H9 (cell line): ENCODE measurements around the gene MTA1. TPM values are rescaled to one million over a fixed set of nuclear protein-coding genes. Genes with fewer than 3 reads are reported as not detected.

Experiments used
- DNase-seq: peaks from one replicate; pipeline ENCODE4 v3.0.0-alpha.2; 2017
- H2AFZ ChIP-seq: one replicate; pipeline ENCODE4 v1.6.1; 2013; ENCODE audit warnings: mild to moderate bottlenecking, low read length, control low read depth, moderate library complexity
- H2AK5ac ChIP-seq: 2 replicates; pipeline ENCODE4 v1.6.1; 2013; ENCODE audit warnings: low read length, control low read depth, mixed read lengths; ENCODE audit not compliant: insufficient read length
- H2BK120ac ChIP-seq: one replicate; pipeline ENCODE4 v1.6.1; 2013; ENCODE audit warnings: low read depth, mild to moderate bottlenecking, low read length, control low read depth, inconsistent platforms; ENCODE audit not compliant: poor library complexity, severe bottlenecking
- H2BK12ac ChIP-seq: 2 replicates; pipeline ENCODE4 v1.6.1; 2013; ENCODE audit warnings: low read length, control low read depth, mixed read lengths, low read depth; ENCODE audit not compliant: insufficient read length
- H2BK15ac ChIP-seq: 2 replicates; pipeline ENCODE4 v1.6.1; 2013; ENCODE audit warnings: low read depth, low read length, control low read depth
- H2BK20ac ChIP-seq: one replicate; pipeline ENCODE4 v1.6.1; 2013; ENCODE audit warnings: low read depth, mild to moderate bottlenecking, low read length, control low read depth, inconsistent platforms; ENCODE audit not compliant: poor library complexity, severe bottlenecking
- H2BK5ac ChIP-seq: 2 replicates; pipeline ENCODE4 v1.6.1; 2013; ENCODE audit warnings: low read length, control low read depth, mixed read lengths; ENCODE audit not compliant: insufficient read length
- H3K14ac ChIP-seq: 2 replicates; pipeline ENCODE4 v1.6.1; 2013; ENCODE audit warnings: low read length, control low read depth; ENCODE audit not compliant: insufficient read depth
- H3K18ac ChIP-seq: 2 replicates; pipeline ENCODE4 v1.6.1; 2013; ENCODE audit warnings: low read depth, mild to moderate bottlenecking, mixed read lengths, low read length, control low read depth; ENCODE audit not compliant: insufficient read length
- H3K23ac ChIP-seq: 2 replicates; pipeline ENCODE4 v1.6.1; 2013; ENCODE audit warnings: low read length, control low read depth, mixed read lengths, low read depth; ENCODE audit not compliant: insufficient read length
- H3K23me2 ChIP-seq: 2 replicates; pipeline ENCODE4 v1.6.1; 2013; ENCODE audit warnings: low read depth, mild to moderate bottlenecking, mixed read lengths, low read length, control low read depth; ENCODE audit not compliant: insufficient read length, poor library complexity, severe bottlenecking
- H3K27ac ChIP-seq: 2 replicates; pipeline ENCODE4 v1.5.1; 2013; ENCODE audit warnings: low read length, control low read depth, mixed read lengths, low read depth; ENCODE audit not compliant: insufficient read length
- H3K27me3 ChIP-seq: 2 replicates; pipeline ENCODE4 v1.6.1; 2013; ENCODE audit warnings: low read length, control low read depth, inconsistent platforms; ENCODE audit not compliant: insufficient read depth
- H3K4ac ChIP-seq: 2 replicates; pipeline ENCODE4 v1.6.1; 2013; ENCODE audit warnings: low read depth, mild to moderate bottlenecking, control low read depth, inconsistent platforms, low read length, moderate library complexity
- H3K4me1 ChIP-seq: 2 replicates; pipeline ENCODE4 v1.6.1; 2013; ENCODE audit warnings: low read length, control low read depth, inconsistent platforms; ENCODE audit not compliant: insufficient read depth
- H3K4me2 ChIP-seq: 2 replicates; pipeline ENCODE4 v1.6.1; 2013; ENCODE audit warnings: low read length, control low read depth, mixed read lengths; ENCODE audit not compliant: insufficient read length, insufficient read depth
- H3K56ac ChIP-seq: 2 replicates; pipeline ENCODE4 v1.6.1; 2013; ENCODE audit warnings: low read depth, mild to moderate bottlenecking, mixed read lengths, low read length, control low read depth; ENCODE audit not compliant: insufficient read length
- H3K79me1 ChIP-seq: 2 replicates; pipeline ENCODE4 v1.6.1; 2013; ENCODE audit warnings: low read depth, mild to moderate bottlenecking, moderate library complexity, low read length, control low read depth, inconsistent platforms; ENCODE audit not compliant: insufficient read depth, poor library complexity, severe bottlenecking
- H3K79me2 ChIP-seq: 2 replicates; pipeline ENCODE4 v1.6.1; 2013; ENCODE audit warnings: low read length, control low read depth, inconsistent platforms; ENCODE audit not compliant: insufficient read depth
- H3K9ac ChIP-seq: 2 replicates; pipeline ENCODE4 v1.6.1; 2013; ENCODE audit warnings: low read length, control low read depth, mixed read lengths; ENCODE audit not compliant: insufficient read length; ENCODE audit errors: extremely low read depth
- H3K9me3 ChIP-seq: one replicate; pipeline ENCODE4 v1.6.1; 2013; ENCODE audit warnings: low read depth, low read length, inconsistent platforms; ENCODE audit not compliant: control insufficient read depth
- H3T11ph ChIP-seq: one replicate; pipeline ENCODE4 v1.6.1; 2013; ENCODE audit warnings: mild to moderate bottlenecking, low read length, control low read depth, inconsistent platforms
- H4K20me1 ChIP-seq: one replicate; pipeline ENCODE4 v1.6.1; 2013; ENCODE audit not compliant: control insufficient read depth, insufficient read length, insufficient read depth
- H4K5ac ChIP-seq: 2 replicates; pipeline ENCODE4 v1.6.1; 2013; ENCODE audit warnings: low read depth, mild to moderate bottlenecking, mixed read lengths, low read length, control low read depth; ENCODE audit not compliant: insufficient read length
- H4K8ac ChIP-seq: replicated peaks from 2 replicates; pipeline ENCODE4 v1.6.1; 2013; ENCODE audit warnings: low read length, control low read depth, mixed read lengths, low read depth; ENCODE audit not compliant: insufficient read length
- H4K91ac ChIP-seq: 2 replicates; pipeline ENCODE4 v1.6.1; 2013; ENCODE audit warnings: low read depth, mild to moderate bottlenecking, moderate library complexity, mixed read lengths, low read length, control low read depth; ENCODE audit not compliant: insufficient read length
- H3K27ac Mint-ChIP-seq, 3 experiments: 2 replicates in 2 of 3; 3 replicates in 1 of 3; pipeline ENCODE4 v1.8.0; 2020 to 2021; ENCODE audit warnings: mixed read lengths in 3 of 3, mild to moderate bottlenecking in 1 of 3, moderate library complexity in 1 of 3
- H3K27me3 Mint-ChIP-seq: 2 replicates; pipeline ENCODE4 v1.8.0; 2021; ENCODE audit warnings: low read depth, mild to moderate bottlenecking, moderate library complexity, mixed read lengths
- H3K36me3 Mint-ChIP-seq, 3 experiments: 2 replicates in 2 of 3; 3 replicates in 1 of 3; pipeline ENCODE4 v1.8.0; 2020 to 2021; ENCODE audit warnings: low read depth in 3 of 3, mixed read lengths in 3 of 3; ENCODE audit not compliant: insufficient read depth in 1 of 3
- H3K4me1 Mint-ChIP-seq, 2 experiments: 2 replicates each; pipeline ENCODE4 v1.8.0; 2020; ENCODE audit warnings: mixed read lengths in 2 of 2
- H3K4me3 Mint-ChIP-seq, 2 experiments: 2 replicates in 1 of 2; 3 replicates in 1 of 2; pipeline ENCODE4 v1.8.0; 2020 to 2021; ENCODE audit warnings: mild to moderate bottlenecking in 2 of 2, mixed read lengths in 2 of 2, moderate library complexity in 1 of 2
- H3K9me3 Mint-ChIP-seq, 2 experiments: 2 replicates in 1 of 2; 3 replicates in 1 of 2; pipeline ENCODE4 v1.8.0; 2020; ENCODE audit warnings: mild to moderate bottlenecking in 2 of 2, mixed read lengths in 2 of 2, moderate library complexity in 1 of 2
- CTCF ChIP-seq: fragments of 200-600 bp; sonication (generic); conservative IDR thresholded peaks from 3 replicates; pipeline ENCODE4 v1.8.0; 2021; ENCODE audit warnings: antibody characterized with exemption, mild to moderate bottlenecking
- WGBS: extraction: QIAGEN DNeasy Blood & Tissue Kit; methylation state at CpG from one replicate; pipeline ENCODE4 v1.1.7; 2013; ENCODE audit warnings: missing lambda C conversion rate, low lambda C conversion rate, mixed read lengths; ENCODE audit not compliant: insufficient read length; ENCODE audit errors: extremely low coverage; 5-methylcytosine and 5-hydroxymethylcytosine counted together
- total RNA-seq: library from RNA; stranded (reverse); gene quantifications from 2 replicates; pipeline ENCODE4 v1.2.1, GENCODE V29; 2021

MTA1 gene
- total RNA-seq, 1 experiment from 2014 or later, result 230 TPM

DNA sequence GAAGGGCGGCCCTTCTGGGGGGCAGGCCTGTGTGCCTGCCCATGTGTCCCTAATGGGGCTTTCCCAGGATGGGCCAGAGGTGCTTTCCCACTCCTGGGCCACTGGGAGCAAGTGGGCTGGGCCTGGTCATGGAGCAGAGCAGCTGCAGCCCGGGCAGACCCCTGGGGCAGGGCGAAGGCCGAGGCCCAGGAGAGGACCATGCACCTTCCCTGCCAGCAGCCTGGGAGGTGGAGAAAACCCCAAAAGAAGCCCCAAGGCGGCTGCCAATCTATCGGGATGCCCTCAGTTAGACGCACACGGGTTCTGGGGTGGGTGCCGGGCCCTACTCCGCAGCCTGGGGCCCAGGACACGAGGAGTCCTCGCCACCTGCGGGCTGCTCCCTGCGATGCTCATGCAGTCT lies 38.9 kb downstream of the MTA1 start:
- H4K91ac ChIP-seq, result no peak overlapping the region
- H3K4me2 ChIP-seq, result no peak overlapping the region
- no peak overlapping the region for H4K5ac ChIP-seq
- no peak overlapping the region for H3K18ac ChIP-seq
- H3K23ac ChIP-seq, result no peak overlapping the region
- no peaks in the 10 kb centered on the region for H3K4me1 ChIP-seq
- no peak overlapping the region for H3K4ac ChIP-seq
- H2AFZ ChIP-seq, result no peak overlapping the region
- no peaks in the 10 kb centered on the region for H3K27me3 Mint-ChIP-seq
- no peaks in the 10 kb centered on the region for H3K79me2 ChIP-seq
- no peak overlapping the region for H2BK20ac ChIP-seq
- no peak overlapping the region for H3K27ac ChIP-seq
- H2BK15ac ChIP-seq, result no peak overlapping the region
- no peaks in the 10 kb centered on the region for H3K79me1 ChIP-seq
- no peak for DNase-seq
- no peak overlapping the region for H3K14ac ChIP-seq
- no peak overlapping the region for H3T11ph ChIP-seq
- H3K9me3 Mint-ChIP-seq, result no peaks in the 10 kb centered on the region; a peak in 1 of 5 replicates
- H3K27ac Mint-ChIP-seq, result no peak overlapping the region
- no peaks in the 10 kb centered on the region for H3K27me3 ChIP-seq
- no peak overlapping the region for H4K8ac ChIP-seq
- 0 out of 4 replicates have a peak, but pooled peaks cover 0 to 4% of the 10 kb centered on the region in 2 experiments for H3K4me1 Mint-ChIP-seq
- H2BK5ac ChIP-seq, result no peak overlapping the region
- no peaks in the 10 kb centered on the region for H3K23me2 ChIP-seq
- H4K20me1 ChIP-seq, result no peaks in the 10 kb centered on the region
- H3K36me3 Mint-ChIP-seq, result peaks cover 23 to 51% (median 49%) of the 10 kb centered on the region in 3 experiments; a peak in 6 of 7 replicates
- TF ChIP-seq CTCF, result no peak
- no peak overlapping the region for H3K9ac ChIP-seq
- H2BK12ac ChIP-seq, result no peak overlapping the region
- H2AK5ac ChIP-seq, result no peak overlapping the region
- no peak overlapping the region for H3K4me3 Mint-ChIP-seq
- no peak overlapping the region for H3K56ac ChIP-seq
- no CpG with 5 or more reads among the region's 14 CpGs for whole genome bisulfite sequencing
- H3K9me3 ChIP-seq, result no peaks in the 10 kb centered on the region
- H2BK120ac ChIP-seq, result no peak overlapping the region
